ENCODE measurements around the gene MIA2.
"Not testable (repeated sequence)": the region's sequence is repeated elsewhere in the genome, so short reads cannot be mapped to it uniquely, and the experiment has no call there.

Gene MIA2

DNA sequence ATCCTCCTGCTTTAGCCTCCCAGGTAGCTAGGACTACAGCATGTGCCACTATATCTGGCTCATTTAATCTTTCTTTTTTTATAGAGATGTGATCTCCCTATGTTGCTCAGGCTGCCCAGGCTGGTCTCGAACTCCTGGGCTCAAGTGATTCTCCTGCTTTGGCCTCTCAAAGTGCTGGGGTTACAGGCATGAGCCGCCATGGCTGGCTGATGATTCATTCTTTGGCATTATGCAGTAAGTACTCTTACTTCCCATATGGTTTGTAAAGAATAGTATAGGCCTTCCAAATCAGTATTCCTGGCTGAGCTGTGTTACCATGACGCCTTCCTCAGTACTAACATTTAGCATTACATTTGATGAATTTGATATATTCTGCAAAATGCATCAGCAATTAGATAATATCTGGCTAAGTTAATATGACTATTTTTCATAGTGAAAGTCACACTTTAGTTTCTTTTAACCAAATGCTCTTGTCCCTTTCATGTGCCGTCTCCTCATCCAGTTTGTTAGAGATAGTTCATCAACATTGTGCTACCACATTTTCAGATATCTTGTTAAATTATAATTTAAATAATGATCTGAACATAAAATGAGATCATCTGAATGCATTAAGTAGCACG is 3.2 kb upstream of the MIA2 start:
- no peak for DNase-seq

DNA sequence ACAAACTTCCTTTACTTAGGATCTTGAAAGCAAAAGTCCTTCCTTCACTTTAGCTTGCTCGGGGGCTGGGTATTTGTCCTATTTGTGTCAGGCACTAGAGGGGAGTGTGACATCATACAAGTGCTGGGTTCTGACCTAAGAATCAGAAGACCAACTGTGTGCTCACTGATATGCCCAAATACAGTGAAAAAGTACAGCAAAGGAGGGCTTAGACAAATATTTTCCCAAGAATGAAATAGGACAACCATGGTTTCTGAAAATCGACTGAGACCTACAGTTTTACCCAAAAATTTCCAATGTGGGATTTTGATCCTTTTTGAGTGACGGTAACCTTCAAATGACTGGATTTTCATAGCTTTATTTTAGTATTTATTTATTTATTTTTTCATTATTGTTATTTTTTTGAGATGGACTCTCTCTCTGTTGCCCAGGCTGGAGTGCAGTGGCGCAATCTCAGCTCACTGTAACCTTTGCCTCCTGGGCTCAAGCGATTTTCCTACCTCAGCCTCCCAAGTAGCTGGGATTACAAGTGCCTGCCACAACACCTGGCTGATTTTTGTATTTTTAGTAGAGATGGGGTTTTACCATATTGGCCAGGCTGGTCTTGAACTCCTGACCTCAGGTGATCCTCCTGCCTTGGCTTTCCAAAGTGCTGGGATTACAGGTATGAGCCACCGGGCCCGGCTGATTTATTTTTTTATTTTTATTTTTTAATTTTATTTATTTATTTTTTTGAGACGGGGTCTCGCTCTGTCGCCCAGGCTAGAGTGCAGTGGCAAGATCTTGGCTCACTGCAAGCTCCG is 1.8 kb upstream of the MIA2 start:
- DNase-seq = peak in 1 of 2 experiments; percentile 22

DNA sequence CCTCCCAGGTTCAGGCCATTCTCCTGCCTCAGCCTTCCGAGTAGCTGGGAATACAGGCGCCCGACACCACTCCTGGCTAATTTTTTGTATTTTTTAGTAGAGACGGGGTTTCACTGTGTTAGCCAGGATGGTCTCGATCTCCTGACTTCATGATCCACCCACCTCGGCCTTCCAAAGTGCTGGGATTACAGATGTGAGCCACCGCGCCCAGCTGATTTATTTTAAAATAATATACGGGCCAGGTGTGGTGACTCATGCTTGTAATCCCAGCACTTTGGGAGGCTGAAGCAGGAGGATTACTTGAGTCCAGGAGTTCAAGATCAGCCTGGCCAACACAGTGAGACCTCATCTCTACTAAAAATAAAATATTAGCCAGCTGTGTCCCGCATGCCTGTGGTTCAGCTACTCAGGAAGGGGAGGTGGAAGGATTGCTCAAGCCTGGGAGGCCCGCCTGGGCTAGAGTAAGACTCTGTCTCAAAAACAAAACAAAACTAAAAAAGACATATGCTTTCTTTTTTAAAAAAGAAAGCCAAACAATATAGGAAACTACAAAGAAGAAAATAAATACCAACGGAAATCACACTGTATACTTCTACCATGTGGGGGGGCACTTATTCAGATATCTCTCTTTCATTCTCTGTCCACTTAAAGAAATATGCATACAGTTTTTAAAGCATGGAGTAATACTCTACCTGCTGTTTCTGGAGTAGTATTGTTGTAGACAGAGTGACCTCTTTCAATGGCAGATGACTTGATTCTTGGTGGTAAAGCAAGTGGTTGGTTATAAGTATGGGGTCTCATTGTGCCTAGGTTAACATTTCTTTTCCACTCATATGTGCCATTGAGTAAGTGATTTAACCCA is 930 bp upstream of the MIA2 start:
- no peak for DNase-seq

DNA sequence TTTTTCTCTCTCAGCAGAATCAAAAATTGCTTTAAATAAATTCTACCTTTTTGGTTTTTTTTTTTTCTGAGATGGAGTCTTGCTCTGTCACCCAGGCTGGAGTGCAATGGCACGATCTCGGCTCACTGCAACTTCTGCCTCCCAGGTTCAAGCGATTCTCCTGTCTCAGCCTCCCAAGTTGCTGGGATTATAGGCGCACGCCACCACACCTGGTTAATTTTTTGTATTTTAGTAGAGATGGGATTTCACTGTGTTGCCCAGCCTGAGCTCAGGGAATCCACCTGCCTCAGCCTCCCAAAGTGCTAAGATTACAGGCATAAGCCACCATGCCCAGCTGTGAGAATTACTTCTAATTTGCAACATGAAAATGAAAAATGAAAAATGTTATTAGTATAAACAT is 1.3 kb downstream of the MIA2 start:
- not testable (repeated sequence) for DNase-seq

DNA sequence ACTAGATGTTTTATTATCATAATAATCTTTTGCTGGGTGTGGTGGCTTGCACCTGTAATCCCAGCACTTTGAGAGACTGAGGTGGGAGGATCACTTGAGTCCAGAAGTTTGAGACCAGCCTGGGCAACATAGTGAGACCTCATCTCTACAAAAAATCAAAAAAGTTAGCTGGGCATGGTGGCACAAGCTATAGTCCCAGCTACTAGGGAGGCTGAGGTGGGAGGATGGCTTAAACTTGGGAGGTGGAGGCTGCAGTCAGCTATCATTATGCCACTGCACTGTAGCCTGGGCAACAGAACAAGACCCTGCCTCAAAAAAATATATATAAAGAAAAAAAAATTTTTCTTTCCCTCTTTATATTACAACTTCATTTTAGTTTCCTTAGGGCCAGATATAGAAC is 1.8 kb downstream of the MIA2 start:
- not testable (repeated sequence) for DNase-seq

DNA sequence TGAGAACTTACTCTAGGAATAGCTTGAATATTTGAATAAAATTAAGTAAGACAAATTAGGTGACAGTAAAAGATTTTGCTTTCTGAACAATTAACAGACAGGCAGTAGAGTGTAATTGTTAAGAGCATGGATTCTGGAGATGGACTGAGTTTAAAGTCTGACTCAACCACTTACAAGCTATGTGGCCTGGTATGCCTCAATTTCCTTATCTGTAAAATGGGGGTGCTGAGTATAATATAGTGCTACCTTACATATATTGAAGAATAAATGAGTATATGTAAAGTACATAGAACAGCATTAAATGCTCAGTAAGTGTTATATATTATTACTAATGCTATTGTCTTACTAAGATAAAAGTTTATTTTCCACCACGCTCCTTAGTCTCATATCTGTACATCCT is 7.1 kb downstream of the MIA2 start:
- DNase-seq = no peak

DNA sequence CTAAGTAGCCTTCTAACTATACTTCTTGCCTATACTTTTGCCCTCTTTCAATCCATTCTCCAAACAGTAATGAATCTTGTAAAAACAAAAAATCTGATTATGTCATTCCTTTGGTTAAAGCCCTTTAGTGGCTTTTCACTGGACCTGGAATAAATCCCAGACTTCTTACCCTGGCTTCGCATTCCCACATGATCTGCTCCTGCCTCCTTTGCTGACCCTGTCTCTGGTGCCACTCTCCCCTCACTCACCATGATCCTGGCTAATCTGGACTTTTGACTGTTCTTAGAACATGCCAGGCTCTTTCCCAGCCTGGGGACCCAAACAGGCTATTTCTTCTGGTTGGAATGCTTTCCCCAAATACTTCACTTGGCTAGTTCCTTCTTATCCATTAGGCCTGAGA is 7.9 kb downstream of the MIA2 start:
- DNase-seq = no peak

DNA sequence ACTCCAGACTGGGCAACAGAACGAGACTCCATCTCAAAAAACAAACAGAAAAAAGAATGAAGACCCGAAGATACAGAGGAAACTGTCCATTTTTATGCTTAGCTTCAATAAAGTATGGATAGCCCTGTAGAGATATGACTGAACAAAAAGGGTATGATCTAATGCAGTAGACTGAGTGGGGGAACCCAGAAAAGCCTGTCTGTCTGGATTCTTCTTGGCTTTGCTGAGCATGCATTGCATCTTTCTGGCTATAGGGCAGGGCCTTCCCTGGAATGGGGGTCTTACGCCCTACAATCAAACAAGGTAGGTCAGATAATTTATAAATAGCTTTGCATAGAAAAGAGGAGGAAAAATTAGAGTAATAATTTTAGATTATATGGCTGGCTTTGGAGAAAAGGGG is 10.1 kb downstream of the MIA2 start:
- DNase-seq = no peak

DNA sequence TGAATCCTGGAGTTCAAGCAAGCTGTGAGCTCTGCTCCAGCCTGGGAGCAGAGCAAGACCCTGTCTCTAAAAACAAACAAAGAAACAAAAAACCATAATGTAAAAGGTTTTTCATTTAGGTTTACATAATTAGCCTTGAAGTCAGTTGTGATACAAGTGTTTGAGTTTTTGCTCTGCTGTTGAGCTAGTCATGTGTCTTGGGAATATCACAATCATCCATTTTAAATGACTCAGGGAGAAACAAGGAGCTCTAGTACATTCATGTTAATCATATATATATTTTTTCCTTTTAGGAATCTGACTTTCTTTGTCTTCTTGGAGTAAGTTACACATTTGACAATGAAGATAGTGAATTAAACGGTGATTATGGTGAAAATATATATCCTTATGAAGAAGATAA is 12.9 kb downstream of the MIA2 start:
- DNase-seq = no peak

DNA sequence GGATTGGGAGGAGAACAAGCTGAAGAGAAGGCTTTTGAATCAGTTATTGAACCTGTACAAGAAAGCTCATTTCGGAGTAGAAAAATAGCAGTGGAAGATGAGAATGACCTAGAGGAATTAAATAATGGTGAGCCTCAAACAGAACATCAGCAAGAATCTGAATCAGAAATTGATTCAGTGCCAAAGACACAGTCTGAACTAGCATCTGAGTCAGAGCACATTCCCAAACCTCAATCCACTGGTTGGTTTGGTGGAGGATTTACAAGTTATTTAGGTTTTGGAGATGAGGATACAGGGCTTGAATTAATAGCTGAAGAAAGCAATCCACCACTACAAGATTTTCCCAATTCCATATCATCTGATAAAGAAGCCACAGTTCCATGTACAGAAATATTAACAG is 13.5 kb downstream of the MIA2 start:
- DNase-seq = no peak

DNA sequence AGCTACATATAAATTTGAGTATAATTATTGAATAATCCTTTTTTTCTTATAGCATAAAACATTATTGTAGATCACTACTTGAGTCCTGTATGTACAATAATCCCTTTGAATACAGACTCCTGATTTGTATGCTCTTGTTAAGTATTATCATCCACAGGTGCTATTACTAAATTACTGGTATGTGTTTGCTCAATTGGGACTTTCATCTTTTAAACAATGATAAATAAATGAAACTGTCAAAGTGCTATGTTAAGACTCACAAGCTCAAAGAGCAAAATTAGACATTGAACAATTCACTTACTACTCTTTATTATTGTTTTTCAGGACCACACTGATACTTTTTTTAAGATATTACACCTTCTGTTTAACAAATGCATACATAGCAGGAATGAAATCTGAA is 17.8 kb downstream of the MIA2 start:
- DNase-seq = no peak

DNA sequence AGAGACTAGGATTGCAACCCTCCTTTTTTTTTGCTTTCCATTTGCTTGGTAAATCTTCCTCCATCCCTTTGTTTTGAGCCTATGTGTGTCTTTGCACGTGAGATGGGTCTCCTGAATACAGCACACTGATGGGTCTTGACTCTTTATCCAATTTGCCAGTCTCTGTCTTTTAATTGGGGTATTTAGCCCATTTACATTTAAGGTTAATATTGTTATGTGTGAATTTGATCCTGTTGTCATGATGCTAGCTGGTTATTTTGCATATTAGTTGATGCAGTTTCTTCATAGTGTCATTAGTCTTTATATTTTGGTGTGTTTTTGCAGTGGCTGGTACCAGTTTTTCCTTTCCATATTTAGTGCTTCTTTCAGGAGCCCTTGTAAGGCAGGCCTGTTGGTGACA is 23.7 kb downstream of the MIA2 start:
- DNase-seq = not testable (repeated sequence)

DNA sequence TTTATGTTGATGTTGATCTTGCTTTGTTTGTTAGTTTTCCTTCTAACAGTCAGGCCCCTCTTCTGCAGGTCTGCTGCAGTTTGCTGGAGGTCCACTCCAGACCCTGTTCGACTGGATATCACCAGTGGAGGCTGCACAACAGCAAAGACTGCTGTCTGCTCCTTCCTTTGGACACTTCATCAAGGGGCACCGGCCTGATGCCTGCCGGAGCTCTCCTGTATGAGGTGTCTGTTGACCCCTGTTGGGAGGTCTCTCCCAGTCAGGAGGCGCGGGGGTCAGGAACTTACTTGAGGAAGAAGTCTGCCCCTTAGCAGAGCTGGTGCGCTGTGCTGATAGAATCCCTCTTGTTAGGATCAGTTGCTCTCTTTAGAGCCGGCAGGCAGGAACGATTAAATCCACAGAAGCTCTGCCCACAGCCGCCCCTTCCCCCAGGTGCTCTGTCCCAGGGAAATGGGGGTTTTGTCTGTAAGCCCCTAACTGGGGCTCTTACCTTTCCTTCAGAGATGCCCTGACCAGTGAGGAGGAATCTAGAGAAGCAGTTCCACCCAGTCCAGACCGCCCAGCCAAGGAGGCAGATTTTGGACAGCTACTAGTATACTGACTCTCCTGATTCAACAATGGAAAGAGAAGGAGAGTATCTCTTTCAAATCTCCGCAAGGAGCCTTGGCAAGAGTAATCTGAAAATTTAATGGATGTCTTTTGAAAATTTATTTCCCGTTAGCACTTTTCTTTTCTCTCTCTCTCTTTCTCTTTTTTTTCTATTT is 25.2 kb downstream of the MIA2 start:
- DNase-seq = no peak

DNA sequence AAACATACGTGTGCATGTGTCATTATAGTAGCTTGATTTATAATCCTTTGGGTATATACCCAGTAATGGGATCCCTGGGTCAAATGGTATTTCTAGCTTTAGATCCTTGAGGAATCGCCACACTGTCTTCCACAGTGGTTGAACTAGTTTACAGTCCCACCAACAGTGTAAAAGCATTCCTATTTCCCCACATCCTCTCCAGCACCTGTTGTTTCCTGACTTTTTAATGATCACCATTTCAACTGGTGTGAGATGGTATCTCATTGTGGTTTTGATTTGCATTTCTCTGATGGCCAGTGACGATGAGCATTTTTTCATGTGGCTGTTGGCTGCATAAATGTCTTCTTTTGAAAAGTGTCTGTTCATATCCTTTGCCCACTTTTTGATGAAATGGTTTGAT is 26.4 kb downstream of the MIA2 start:
- not testable (repeated sequence) for DNase-seq

DNA sequence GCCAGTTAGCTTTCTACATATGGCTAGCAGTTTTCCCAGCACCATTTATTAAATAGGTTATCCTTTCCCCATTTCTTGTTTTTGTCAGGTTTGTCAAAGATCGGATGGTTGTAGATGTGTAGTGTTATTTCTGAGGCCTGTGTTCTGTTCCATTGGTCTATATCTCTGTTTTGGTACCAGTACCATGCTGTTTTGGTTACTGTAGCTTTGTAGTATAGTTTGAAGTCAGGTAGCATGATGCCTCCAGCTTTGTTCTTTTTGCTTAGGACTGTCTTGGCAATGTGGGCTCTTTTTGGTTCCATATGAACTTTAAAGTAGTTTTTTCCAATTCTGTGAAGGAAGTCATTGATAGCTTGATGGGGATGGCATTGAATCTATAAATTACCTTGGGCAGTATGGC is 28.5 kb downstream of the MIA2 start:
- DNase-seq = not testable (repeated sequence)

DNA sequence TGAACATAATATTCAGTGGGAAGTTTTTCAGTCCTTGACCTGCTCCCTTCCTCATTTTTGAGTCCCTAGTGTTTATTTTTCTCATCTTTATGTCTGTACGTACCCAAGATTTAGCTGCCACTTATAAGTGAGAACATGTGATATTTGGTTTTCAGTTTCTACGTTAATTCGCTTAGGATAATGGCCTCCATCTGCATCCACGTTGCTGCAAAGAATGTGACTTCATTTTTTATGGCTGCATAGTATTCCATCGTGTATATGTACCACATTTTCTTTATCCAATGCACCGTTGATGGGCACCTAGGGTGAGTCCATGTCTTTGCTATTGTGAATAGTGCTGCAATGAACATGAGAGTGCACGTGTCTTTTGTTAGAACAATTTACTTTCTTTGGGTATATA is 30.3 kb downstream of the MIA2 start:
- no peak for DNase-seq

DNA sequence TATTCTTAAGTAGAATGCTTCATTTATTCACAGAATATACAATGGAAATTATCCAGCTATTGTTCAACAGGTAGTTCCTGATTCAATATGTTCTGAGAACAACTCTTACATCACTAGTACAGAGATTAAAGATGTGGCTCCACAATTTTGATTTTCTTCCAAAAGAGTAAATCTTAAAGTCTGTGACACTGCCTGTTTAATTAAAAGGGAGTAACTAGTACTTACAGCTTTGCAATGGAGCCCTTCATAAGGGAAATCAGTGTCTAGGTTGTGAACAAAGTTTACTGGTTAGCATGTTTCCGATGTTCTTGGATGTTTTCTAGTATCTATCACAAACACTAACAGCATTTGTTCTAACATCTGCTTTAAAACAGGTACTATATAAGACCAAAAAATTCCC is 30.8 kb downstream of the MIA2 start:
- no peak for DNase-seq

DNA sequence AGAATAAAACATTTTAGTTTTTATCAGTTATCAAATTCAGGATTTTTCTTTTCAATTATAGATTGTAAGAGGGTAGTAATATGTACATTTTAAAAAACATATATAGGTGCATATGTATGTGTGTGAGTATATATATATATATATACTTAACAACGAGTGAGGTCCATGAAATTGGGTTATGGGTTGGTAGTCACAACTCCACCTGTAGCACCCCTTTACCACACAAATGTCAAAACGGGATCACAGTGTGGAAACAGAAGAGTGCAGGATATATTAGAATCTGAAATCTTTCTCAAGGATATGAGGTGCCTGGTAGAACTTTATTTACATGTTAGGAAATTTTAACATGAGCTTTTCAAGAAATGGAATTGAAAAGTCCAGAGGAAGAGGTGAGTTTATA is 31.3 kb downstream of the MIA2 start:
- peak in 1 of 2 experiments; percentile 42 for DNase-seq

DNA sequence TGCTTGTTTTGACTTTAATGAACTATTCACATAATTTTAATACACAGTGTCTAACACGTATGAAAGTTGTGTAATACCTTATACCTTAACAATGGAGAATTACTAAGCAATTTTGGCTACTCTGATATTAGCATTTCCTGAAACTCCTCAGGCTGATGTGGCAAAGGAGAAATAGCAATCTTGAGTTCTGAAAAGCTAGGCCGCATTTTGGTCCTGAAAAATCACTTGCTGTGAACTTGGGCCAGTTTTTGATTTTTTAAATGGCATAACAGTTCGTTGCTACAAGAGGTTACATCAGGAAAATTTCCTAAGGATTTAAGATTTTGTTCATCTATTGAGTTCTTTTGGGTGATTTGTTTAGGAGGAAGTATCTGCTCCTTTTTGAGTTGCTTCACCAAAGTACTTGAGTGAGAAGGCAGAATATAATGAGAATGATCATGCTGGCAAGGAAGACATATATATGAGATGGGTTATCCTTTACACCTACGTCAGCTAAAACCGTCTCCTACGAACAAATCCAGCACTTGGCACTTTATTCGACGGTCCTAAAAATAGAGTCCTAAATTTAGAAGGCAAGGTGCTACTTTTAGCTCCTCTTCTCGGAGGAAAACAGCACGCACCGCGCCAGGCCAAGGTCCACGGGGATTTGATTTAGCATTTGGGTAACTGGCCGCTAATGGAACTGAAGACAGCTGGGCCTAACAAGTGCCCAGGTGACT is 32.2 kb downstream of the MIA2 start:
- DNase-seq = no peak

DNA sequence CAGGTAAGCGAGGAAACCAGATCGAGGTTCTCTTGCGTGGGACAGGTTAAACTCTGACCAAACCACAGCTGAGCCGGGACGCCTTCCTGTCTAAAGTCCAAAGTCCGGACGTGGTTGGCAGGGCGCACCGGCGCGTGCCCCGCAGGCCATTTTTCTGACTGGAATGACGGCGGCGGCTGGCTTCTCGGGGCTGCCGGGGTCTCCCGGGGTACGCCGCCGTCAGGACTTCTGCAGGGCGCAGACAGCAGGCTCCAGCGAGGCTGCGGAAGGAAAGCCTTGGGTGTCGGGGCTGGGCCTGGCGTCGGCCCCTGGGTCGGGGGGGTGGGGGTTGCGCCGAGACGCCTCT is 32.8 kb downstream of the MIA2 start:
- peak in 1 of 2 experiments; percentile 56 for DNase-seq

DNA sequence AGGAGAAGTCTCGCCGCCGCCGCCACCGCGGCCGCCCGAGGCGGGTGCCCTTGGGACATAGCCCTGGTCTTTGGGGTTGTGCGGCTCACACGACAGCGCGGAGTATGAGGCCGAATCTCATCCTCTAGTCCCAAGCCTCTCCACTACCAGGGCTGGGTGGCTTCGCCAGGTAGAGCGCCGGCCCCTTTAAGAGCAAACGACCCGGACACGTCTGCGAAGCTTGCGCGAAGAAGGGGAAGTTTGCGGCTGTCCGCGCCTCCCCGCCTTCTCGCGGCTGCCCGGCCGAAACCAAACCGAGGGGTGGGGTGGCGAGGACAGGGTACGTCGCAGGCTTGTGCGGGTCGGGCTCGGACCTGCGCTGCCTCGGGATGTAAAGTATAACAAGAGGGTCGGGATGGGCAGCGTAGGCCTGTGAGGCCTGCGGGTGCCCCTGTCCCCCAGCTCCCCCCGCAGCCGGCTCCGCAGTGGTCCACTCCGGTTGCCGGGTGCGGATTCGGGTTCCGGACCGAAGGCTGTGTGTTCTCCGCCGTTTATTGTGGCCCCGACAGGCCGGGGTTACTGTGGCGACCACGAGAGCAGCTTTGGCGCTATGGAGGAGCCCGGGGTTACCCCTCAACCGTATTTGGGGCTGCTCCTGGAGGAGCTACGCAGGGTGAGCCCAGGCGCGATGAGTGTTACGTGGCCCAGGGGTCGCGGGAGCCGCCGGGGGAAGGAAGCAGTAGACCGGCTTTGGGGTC is 33.3 kb downstream of the MIA2 start:
- DNase-seq = peak; percentile 53 to 85

DNA sequence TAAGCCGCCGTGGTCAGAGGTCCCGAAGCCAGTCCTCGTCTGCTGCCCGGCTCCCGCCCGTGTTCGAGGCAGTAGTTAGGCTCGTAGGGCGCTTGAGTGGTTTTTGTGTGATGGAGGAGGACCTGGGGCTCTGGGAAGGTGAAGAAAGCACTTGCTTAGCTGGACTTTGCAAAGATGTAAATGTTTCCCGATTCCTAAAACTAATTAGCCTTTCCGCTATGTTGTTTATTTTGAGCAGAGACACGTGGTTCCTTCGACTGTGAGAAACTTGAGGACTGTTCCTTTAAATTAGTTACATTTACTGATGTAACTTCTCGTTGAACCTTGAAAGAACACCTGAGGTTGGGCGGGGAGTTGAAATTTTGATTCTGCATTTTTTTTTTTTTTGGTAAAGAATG is 33.9 kb downstream of the MIA2 start:
- DNase-seq = peak in 1 of 2 experiments; percentile 39
